GM19328 (cell line): Measurements from ENCODE around the gene HEPN1.

Experiments
- ATAC-seq: cut with Tn5 transposase; IDR thresholded peaks from one replicate; pipeline ENCODE4 v1.9.1; 2021; ENCODE audit warnings: mild to moderate bottlenecking, moderate library complexity; ENCODE audit not compliant: unreplicated experiment

HEPN1 gene

DNA sequence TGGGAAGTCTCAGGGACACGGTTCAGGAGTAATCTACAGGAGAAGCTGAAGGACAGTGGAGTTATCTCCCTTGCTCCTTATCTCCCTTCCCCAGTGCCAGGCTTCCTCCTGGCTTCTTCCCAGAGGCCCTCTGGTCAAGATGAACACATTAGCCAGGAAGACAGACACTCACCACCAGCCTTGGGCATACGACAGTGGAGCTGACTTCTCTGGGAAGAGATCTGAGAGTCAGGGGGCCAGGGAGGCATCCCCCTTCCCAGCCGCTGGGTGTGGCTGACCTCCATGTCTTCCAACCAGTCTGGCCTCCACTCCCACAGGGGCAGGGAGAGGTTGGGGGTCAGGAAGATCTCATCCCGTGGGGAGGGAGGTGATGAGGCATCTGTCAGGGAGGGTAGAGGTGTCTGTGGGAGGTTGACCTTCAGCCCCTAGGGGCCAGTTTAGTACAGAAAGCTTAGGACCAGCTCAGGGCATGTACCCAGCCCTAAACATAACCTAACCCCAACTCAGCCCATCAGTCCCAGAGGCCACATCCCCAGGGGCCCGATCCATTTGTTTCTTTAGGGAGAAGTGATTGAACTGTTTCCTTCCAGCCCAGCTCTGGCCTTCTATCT is 34.1 kb upstream of the HEPN1 start:
- no peak for ATAC-seq

DNA sequence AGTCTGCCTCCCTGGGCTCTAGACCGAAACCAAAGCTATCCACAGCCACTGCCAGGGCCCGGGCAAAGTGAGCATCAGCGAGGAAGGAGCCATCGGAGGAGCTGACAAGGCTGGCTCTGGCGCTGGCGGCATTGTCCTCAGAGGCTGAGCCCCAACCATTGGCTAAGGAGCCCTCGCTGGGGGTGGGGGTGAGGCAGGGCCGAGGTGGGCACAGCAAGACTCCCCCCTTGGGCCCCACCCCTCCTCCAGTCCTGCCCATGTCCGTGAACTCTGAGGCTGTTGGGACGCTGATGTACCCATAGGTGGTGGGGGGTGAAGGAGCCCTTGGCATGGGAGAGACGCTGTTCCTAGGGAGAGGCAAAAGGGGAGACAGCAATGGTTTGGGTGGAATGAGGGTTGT is 32.6 kb upstream of the HEPN1 start:
- ATAC-seq = no peak

DNA sequence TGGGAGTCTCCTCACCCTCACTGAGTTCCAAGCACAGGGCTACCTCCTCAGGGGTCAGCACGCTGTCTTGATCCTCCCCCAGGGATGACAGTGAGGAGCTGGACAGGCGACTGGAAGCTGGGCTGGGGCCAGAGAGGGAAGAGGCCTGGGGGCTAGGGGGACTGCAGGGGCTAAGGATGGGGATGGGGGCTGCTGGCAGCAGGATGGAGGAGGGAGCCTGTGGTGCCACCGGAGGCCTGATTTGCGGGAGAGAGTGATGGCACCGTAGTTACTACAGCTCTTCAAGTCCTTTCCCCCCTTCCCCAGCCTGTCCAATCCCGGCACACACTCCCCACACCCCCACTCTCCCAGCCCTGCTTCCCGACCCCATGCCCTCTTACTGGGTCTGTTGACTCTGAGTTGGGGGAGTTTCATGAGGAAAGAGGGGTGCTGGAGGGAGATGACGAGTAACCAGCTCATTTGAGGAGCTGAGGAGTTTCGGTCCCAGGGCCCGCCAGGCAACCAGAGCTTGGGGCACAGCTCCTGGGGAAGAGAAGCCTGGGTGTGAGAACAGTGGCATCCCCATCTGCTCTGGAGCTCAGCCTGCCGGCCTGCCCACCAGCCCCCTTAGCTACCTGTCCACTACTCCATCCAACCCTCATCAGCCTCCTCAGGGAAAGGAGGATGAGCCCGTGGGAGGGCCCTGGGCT is 31.9 kb upstream of the HEPN1 start:
- no peak for ATAC-seq

DNA sequence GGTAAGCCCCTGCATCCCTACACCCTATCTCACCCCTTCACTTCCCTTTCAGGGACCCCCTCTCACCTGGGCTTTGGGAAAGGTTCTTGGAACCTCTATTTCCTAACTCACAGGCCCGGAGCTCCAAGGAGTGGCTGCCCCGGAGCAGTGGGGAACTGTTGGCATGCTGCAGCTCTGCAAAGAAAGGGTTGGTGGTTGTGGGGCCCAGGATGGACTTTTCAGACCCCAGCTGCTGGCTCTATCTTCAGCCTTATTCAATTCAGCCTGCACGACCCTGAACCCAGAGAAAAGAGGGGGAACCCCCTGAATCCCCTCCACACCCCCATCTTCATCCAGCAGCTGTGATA is 31.4 kb upstream of the HEPN1 start:
- no peak for ATAC-seq

DNA sequence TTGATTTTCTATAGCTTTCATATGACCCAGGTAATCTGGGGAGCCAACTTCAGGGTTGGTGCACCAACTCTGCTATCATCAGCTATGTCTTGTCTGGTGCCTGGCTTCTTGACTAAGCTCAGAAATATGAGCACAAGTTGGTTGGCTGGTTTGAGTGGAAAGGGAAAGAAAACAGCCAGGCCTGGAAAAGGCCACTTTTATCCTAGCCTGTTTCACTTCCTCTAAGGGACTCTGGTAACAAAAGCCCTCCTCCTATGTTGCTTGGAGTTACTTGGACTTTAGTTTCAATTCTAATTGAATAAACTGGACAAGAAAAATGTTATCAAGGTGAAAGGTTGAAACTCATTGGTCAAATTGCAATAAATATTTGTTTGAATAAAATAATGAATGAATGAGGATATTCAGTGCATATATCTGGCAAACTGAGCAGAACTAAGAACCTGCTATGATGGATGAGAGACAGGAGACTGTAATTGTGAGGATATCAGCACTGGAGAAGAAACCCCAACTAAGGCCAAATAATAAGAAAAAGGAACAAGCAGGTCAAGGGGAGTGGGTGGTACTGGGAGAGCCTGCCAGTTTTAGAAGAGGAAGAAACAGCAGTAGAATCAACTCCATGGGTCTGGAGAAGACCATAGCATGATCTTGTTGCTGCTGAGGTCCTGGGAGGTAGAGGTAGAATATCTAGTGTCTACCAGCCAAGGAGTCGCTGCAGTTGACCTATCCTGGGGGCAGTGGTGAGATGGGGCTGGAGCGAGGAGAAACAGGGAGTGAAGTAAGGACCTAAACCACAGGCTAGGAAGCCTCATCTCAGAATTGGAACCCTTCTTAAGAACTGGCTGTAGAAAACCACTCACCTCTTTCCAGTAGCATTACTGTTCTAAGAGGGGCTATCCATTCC is 29.6 kb upstream of the HEPN1 start:
- no peak for ATAC-seq

DNA sequence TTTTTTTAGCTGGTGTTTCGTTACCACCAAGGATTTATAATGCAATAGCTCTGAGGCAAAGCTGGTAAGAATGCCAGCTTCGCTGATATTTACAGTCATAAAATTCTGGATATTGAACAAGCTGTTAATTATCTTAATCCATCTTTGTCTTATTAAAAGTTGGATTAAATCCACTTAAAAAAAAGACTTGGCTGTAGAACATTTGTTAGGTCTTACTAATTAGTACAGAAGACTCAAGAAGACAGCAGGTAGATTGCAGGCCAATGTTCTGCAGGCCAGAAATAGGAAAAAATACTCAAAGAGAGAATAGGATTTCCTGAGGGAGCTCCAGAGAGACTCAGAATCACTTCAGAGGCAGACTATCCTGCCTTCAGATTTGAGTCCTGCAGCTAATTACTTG is 28.9 kb upstream of the HEPN1 start:
- no peak for ATAC-seq

DNA sequence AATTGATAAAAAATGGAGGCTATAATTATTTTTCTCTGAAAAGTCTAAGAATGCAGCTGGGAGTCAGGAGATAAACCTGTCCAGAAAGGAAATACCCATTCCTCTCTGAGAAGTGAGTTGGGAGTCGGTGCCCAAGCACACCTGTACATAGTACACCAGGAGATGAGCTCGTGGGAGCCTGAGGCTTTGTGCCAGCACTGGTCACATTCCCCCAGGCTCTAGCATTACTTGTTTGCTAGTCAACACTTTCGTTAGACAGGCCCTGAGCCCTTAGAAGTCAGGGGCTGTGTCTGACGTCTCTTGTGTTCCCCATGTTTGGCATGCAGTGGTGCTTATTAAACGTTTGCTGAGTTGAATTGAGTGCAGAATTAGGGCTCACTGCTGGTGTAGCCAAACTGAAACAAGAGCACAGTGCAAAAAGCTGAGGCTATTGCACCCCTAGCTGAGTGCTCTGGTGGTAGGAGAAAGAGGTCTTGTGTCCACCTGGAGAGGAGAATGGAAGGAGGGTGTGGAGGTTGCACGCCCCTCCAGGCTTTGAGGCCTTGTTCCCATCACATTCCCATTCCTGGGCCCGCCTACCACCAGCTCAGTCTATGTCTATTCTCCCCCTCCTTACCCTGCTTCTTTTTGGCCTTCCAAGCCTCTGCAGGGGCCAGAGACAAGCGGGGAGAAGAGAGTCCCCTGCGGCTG is 28.2 kb upstream of the HEPN1 start:
- no peak for ATAC-seq

DNA sequence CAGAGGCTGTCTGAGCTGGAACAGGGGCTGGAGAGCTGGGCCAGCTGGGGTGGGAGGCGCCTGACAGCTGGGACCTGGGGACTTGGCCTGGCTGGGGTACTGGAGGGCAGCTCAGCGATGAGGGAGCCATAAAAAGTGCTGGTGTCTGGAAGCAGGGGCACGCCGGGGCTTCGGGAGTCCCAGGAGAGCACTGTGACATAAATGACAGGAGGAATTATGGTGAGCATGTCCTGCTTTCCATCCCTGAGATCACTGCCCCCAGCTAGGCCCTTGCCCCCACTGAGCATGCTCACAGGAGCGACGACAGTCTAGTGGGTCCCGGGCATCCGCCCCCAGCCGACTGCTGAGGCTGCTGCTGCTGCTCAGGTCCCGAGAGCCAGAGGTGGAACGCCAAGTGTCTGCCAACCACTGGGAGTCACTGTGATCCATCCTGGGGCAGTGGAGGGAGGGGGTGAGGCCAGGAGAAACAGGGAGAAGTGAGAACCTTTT is 27.6 kb upstream of the HEPN1 start:
- no peak for ATAC-seq

DNA sequence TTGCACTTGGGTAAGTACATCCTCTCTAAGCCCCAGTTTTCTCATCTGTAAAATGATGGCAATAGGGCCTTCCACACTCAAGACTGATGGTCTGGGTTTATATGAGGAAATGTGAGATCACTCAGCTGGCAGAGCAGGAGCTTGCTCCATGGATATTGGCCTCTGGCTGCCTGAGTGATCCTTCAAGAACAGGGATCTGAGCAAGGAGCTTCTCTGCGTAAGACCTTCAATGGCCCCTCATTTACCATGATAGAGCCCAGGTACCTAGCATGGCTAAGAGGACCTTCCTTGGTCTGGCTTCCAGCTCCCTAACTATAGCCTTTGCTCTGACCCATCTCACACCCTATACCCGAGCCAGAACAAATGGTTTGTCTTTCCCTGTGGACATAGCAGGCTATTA is 26.9 kb upstream of the HEPN1 start:
- no peak for ATAC-seq

DNA sequence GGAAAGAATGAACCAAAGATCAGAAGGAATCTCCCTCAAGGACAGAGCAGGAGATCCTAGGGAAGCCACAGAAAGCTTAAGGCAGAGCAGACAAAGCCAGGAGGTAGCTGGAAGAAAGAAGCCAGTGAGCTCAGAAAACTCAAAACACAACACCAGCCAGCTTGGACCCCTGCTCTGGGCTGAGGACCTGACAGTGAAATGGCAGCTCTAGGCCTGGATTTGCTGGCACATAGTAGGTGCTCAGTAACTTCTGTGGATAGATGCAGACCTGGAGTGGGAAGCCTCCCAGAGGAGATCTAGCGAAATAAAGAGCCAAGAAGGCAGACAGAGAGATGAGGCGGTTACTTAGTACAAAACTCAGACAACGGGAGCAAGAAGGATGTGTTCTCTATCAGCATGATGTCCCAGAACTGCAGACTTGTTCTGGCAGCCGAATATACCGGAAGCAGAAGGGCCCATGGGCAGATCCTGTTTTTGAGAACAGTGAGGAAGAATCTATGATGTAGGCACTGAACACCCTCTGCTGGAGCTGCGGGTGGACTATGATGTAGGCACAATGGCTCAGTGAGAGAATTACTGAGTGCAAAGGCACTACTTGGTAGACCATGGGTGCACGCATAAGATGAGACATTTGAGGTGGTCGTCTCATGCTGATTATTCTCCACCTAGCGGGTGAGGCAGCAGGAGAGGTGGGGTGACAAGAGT is 26.1 kb upstream of the HEPN1 start:
- no peak for ATAC-seq

DNA sequence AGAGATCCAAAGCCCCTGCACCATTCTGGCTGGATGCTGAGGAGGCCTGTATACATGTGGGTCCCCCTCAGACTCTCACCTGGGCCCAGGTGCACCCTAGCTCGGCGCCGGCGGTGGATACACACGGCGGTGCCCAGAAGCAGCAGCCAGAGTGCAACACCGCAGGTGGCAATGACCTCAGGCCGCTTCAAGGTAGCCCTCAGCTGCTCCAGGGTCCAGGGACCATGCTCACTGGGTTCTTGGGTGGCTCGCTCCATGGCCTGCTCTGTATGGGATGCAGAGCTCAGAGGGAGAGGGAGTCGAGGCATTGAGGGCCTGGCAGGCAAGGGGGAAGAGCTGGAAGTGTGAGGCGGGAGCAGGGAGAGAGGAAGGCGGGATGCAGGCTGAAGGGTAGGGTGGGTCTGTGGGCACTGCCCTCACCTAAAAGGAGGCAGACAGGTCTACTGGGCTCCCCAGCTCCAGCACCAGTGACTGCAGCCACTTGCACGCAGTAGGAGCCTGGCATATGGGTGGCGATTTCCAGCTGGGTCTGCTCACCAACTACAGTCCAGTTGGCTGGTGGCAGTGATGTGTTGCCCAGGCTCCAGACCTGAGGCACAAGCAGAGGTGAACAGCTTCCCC is 25.2 kb upstream of the HEPN1 start:
- no peak for ATAC-seq

DNA sequence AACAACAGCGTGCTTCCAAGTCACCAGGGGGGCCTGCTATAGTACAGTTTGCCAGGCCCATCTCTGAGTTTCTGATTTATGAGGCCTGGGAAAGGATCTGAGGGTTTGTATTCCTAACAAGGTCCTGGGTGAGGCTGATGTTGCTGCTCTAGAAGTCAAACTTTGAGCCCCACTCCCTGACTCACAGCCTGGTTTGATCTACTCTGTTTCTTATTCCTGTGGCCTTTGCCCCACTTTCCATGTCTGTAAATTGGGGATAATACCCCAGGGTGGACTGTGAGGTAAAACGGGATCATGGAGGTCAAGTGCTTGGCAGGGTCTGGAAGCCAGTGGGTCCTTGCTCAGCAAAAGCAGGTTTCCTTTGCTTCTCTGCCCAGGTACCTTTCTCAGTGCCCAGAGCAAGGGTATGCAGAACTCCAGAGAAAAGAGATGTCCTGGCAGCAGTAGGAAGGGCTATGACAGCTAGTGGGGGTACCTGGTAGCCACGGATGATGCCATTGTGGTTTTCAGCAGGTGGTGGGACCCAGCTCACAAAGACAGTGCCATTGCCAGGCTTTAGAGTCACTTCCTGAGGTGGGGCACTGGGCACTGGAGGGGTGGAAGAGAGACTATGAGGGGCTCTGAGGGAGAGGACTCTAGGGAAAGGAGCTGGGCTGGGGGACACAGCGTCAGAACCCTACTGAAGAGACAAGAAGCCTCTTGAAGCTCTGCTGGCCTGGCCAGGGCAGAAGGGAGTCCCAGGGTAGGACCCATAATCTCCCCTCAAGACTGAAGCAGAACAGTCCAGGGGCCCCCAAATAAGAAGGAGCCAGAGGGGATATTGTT is 24.2 kb upstream of the HEPN1 start:
- ATAC-seq = no peak

DNA sequence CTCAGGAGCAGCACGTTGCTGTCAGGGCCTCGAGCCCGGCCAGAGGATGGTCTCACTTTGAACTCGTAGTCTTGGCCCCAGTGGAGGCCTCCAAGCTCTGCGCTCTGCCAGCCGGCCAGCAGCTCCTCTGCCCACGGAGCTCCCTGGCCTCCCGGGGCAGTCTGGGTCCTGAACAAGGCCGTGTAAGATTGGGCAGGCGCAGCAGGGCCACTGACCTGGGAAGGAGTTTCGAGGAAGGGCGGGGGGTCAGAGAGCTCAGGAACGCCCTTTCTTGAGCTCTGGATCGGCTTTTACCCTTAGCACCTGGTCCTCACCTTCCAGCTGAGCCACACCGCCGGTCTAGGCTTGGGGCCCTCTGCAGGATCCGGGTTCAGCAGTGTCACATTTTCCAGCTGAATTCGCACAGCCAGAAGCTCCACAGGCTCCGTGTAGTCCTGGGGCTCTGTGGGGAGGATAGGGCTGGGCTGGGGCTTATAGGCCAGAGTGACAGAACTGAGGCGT is 23.5 kb upstream of the HEPN1 start:
- no peak for ATAC-seq

DNA sequence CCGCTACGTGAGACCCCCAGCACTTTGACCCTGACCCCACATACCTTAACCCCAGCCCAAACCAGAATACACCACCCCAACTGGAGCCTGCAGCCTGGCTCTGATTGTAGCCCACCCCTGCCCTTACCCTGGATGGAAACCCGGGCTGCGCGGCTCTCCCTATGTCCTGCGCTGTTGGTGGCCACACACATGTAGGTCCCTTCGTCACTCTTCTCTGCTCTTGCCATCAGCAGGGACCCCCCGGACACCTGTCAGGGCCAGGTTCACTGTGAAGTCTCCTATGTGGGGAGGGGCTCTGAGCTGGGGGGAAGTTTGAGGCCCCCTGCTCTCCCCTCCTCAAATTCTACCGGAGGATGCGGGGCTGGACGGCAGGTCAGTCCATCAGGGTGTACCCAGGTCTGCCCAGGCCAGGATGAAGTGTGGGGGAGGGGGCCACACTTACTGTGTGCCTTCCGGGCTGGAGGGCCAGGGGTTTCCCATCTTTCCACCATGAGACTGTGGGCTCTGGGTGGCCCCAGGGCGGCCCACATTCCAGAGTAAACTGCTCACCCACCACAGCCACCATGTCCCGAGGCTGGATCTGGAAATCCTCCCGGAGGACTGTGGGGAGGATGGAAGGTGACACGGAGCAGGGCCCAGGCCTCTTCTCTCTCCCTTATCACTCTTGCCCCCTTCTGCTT is 22.8 kb upstream of the HEPN1 start:
- ATAC-seq = no peak

DNA sequence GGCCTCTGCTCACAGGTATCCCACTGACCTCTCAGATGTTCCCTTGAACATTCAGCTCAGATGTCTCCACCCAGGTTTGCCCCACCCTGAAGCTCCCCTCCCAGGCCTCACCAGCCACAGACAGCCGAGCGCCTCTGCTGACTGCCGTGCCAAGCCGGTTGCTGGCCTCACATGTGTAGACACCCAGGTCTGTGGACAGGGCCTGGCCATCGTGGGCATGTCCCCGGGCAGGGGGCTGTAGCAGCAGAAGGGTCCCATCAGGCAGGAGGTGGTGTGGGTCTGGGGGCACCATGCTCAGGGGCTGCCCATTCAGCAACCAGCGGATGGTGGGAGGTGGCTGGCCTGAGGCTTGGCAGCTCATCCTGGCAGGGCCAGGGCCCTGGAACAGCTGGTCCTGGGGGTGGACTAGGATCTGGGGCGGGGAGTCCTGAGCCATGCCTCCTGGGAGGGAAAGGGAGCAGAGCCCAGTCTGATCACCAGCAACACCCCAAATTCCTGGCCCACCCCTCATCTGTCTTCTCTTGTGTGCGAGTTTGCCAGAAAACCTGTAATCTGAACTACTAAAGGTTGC is 22.1 kb upstream of the HEPN1 start:
- no peak for ATAC-seq

DNA sequence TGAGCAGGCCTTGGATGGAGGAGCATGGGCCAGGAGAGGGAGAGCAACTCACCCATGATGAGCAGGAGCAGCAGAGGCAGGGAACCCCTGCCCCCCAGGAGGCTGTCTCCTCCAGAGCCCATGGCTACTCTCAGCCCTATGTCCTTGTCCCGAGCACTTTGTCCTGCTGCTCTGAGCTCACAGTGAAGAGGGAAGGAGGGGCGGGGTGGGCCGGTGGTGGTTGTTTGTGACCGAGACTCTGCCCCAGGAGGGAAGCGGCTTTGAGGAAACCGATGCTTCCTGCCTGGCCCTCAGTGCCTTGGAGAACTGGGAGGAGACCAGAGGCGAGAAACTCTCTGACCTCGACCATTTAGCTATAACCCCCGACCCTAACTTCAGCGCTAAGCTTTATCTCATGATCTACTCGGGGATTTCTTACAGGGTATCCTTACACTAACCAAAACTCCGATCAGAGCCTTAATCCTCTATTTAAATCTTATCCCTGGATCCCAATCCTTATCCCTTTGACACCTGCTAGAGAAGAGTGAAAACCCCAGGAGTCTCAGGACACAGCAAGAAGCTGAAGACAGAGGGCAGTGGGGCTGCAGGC is 21.3 kb upstream of the HEPN1 start, which contains the start of gene ROBO4:
ROBO4 (minus strand) TSS at position 192 of the 589 bp plus-strand sequence; CDS start at position 122, 70 bp downstream.
- no peak for ATAC-seq

DNA sequence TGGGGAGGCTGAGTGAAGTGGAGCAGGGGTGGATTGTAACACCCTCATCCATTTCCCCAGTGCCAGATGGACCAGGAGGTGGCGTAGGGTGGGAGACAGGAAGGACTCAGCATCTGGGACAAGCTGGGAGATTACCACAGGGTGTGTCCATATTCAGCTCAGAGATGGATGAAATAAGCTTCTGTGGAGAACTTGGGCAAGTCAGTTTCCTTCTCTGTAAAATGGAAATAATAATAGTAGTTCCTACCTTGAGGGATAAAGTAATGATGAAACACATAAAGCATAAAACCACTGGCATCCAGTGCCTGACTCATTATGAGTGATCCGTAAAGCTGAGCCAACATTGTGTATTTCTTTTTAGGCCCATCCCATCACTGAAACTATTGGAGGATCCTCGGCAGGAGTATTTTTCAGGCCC is 20.8 kb upstream of the HEPN1 start:
- no peak for ATAC-seq

DNA sequence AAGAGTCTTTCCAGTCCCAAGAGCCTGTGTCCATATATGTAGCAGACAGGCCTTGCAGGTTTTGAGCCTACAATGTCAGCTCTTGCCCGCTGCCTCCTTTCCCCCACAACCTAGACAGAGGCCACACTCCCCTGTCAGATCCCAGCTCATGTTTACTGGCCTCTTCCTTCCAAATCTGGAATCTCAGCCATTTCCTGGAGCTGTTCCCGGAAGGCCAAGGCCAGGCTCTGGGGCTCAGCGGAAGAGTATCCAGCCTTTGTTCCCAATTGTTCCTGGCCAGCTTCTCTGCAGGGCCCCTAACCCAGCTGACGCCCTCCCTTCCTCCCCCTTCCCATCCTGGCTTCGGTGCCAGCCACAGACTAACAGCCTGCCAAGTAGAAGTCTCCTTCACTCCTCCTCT is 20.3 kb upstream of the HEPN1 start:
- ATAC-seq = no peak
